ENCODE measurements around the gene UPB1.

- no peak for TF ChIP-seq POLR2A (IDR thresholded peaks at IDR 0.05; ENCODE audit: low read length)
- TF ChIP-seq GATA1 (IDR thresholded peaks at IDR 0.05; ENCODE audit: low read depth, low read length), result no peak
These were observed 22.3 kb downstream of the UPB1 start for GRCh38 chr22:24517446-24517845.
